HAP-1 (cell line): Measurements from ENCODE around the gene NUTM2D.
"Not testable (repeated sequence)": the region's sequence is repeated elsewhere in the genome, so short reads cannot be mapped to it uniquely, and the experiment has no call there.

Source experiments
- DNase-seq, 2 experiments: peaks; one replicate each; pipeline ENCODE4 v3.0.0-alpha.2; 2016 to 2020; ENCODE audit warnings: low spot score in 2 of 2
- H3K27me3 ChIP-seq: fragments of 250-450 bp; sonication (Bioruptor Pico); 2 replicates; pipeline ENCODE4 v1.5.1; 2020; ENCODE audit warnings: low read depth, mild to moderate bottlenecking, moderate library complexity
- H3K36me3 ChIP-seq: fragments of 250-450 bp; sonication (Bioruptor Pico); replicated peaks from 2 replicates; pipeline ENCODE4 v1.5.1; 2020; ENCODE audit warnings: mild to moderate bottlenecking
- H3K4me1 ChIP-seq: fragments of 250-450 bp; sonication (Bioruptor Pico); 2 replicates; pipeline ENCODE4 v1.5.1; 2020; ENCODE audit warnings: mild to moderate bottlenecking
- H3K4me3 ChIP-seq: fragments of 250-450 bp; sonication (Bioruptor Pico); 2 replicates; pipeline ENCODE4 v1.5.1; 2020; ENCODE audit warnings: mild to moderate bottlenecking, moderate library complexity
- H3K9me3 ChIP-seq: fragments of 250-450 bp; sonication (Bioruptor Pico); 2 replicates; pipeline ENCODE4 v1.5.1; 2020; ENCODE audit warnings: mild to moderate bottlenecking, moderate library complexity
- in situ Hi-C: fragments of 300-500 bp; cut with MboI; formaldehyde crosslinking; loops from 3 replicates; pipeline ENCODE4 v1.14.3; 2020; ENCODE audit warnings: low sequenced_read_pairs, inconsistent platforms, mixed read lengths

NUTM2D gene

DNA sequence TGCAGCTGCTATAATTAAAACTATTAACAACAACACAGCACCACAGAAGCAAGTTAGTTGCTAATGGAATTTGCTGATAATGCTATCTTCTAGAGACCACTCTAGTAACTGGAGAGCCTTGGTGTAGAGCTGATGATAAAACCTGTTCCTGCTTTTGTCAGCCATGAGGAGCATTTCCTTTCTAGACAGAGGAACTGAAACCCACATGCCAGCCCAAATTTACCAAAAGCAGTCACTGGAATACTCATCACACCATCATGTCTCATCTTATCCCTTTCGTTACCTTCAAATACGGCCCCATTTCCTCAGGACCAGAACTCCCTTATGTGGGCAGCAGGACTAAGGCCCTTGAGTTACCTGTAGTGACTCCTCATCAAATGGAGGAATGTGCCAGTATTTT lies 40.9 kb downstream of the NUTM2D start:
- H3K27me3 ChIP-seq, in situ Hi-C loops, H3K9me3 ChIP-seq, H3K4me1 ChIP-seq, DNase-seq, H3K4me3 ChIP-seq, H3K36me3 ChIP-seq: not testable (repeated sequence)

DNA sequence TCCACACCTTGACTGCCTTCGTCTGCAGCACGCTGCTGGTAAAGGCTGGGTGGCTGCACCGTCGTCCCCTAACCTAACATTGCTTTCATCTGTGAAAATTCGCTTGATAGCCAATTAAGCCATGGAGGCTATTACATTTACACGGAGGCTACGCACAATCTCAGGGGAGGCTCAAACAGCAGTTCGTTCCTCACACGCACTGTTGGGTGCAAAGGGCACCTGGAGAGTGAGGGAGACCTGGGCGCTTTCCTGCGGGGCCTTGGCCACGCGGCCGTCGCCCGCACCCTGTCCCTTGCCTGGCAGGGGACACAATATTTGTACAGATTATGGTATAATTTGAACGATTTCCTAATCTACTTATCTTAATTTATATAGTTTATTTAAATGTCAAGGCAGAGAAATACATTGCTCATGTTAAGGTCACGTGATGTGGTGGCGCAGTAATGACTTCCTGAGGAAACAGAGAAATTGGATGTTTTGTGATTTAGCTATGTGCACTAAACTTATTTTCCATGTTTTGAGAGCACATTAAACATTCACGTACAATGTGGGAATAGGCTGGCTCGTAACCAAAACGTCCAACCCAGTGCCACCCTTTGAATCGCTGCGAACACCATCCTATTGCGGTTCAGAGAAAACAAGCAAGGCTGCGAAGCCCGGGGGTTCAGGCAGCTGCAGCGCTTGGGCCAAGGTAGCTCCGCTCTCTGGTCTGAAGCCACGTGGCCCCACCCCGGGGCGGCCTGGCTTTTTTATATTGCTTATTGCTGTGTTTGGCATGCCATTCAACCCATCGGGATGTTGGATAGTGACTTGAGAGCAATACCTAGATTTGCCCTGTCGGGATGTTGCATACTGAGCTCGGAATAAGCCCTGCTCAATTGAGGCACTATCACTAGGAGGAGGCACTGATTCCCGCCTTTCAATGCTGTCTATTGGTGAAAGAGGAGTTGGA lies 50.2 kb downstream of the NUTM2D start:
- H3K36me3 ChIP-seq, DNase-seq, H3K9me3 ChIP-seq, H3K4me1 ChIP-seq, H3K4me3 ChIP-seq, H3K27me3 ChIP-seq, in situ Hi-C loops: not testable (repeated sequence)

DNA sequence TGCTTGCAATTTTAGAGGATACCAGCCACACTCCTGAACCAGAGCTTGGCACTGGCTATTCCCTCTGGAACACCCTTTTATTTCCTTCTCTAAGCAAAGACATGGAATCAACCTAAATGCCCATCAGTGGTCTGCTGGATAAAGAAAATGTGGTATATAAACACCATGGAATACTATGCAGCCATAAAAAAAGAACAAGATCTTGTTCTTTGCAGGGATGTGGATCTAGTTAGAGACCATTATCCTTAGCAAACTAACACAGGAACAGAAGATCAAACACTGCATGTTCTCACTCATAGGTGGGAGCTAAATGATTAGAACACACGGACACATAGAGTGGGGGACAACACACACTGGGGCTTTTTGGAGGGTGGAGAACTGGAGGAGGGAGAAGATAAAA lies 56.4 kb downstream of the NUTM2D start:
- H3K4me3 ChIP-seq, H3K4me1 ChIP-seq, in situ Hi-C loops: not testable (repeated sequence)

More for the DNA sequence above, 56.4 kb downstream of the NUTM2D start:
- not testable (repeated sequence) for H3K9me3 ChIP-seq, H3K27me3 ChIP-seq, DNase-seq, H3K36me3 ChIP-seq
